Measurements from ENCODE around the gene WRAP73. TPM values are rescaled to one million over a fixed set of nuclear protein-coding genes. Genes with fewer than 3 reads are reported as not detected.

The WRAP73 gene
- total RNA-seq, 4 donors from 2014 or later = 16.8 to 20.5 (median 19.5) TPM

- TF ChIP-seq CTCF (IDR thresholded peaks at IDR 0.05; ENCODE audit: low read depth) = no peak
These were observed 14.2 kb upstream of the WRAP73 start for GRCh38 chr1:3663999-3664699.

GRCh38 chr1:3662080-3662671, 12.3 kb upstream of the WRAP73 start:
- no peak for TF ChIP-seq CTCF (IDR thresholded peaks at IDR 0.05; ENCODE audit: low read depth)

GRCh38 chr1:3661631-3662030, 11.7 kb upstream of the WRAP73 start:
- TF ChIP-seq CTCF (IDR thresholded peaks at IDR 0.05; ENCODE audit: low read depth) = no peak

- no peak for TF ChIP-seq CTCF (IDR thresholded peaks at IDR 0.05; ENCODE audit: low read depth)
These were observed 10.8 kb upstream of the WRAP73 start for GRCh38 chr1:3660704-3661103.

GRCh38 chr1:3659093-3659492, 9.2 kb upstream of the WRAP73 start:
- TF ChIP-seq CTCF (IDR thresholded peaks at IDR 0.05; ENCODE audit: low read depth) = no peak

GRCh38 chr1:3658231-3658615, 8.3 kb upstream of the WRAP73 start:
- TF ChIP-seq CTCF (IDR thresholded peaks at IDR 0.05; ENCODE audit: low read depth) = no peak

- TF ChIP-seq CTCF (IDR thresholded peaks at IDR 0.05; ENCODE audit: low read depth) = no peak
These were observed 7.8 kb upstream of the WRAP73 start for GRCh38 chr1:3657578-3658230.
